HG02938 (cell line): ENCODE measurements around the gene WDR33.

Experiments used
- ATAC-seq: cut with Tn5 transposase; IDR thresholded peaks from one replicate; pipeline ENCODE4 v1.9.1; 2021; ENCODE audit warnings: mild to moderate bottlenecking, moderate library complexity; ENCODE audit not compliant: unreplicated experiment

WDR33 gene

DNA sequence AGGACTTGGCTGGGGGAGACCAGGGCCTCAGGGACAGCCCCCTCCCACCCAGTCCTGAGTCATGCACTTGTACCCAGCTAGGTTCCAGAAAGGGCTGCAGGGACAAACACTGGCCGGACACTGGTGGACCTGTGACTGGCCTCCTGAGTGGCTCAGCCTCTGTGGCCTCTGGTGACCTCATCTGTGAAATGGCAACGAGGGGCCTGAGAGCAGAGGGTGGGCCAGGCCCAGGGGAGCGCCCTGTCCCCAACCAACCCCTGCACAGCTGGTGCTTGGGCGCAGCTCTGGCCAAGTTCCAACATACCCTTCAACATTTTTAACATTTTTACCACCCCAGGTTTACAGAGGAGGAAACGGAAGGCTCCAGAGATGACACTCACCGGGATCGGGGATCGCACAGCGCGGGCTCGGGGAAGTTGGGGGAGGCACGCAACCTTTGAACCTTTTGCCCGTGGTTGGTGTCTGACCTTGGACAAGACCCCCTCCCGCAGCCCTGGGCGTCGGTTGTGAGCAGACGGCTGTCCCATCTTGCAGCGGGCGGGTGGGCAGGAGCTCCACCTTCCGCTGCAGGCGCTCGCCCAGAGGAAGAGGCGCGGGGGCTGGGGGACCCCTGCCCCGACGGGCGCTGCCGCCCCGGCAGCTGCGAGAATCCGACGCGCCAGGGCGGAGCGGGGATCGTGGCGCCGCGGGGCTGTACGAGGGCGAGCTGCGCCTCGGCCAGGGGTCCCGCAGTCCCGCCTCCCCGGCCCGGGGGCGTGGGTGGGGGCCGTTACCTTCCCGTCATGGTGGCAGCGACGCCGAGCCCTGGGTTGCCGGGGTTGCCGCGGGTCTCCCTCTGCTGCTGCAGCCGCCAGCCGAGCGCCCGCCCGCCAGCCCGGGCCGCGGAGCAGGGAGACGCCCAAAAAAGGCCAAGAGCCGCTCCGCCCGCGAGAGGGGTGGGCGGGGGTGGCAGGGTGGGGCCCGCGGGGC, 136.4 kb downstream of the WDR33 start:
- ATAC-seq, result no peak

DNA sequence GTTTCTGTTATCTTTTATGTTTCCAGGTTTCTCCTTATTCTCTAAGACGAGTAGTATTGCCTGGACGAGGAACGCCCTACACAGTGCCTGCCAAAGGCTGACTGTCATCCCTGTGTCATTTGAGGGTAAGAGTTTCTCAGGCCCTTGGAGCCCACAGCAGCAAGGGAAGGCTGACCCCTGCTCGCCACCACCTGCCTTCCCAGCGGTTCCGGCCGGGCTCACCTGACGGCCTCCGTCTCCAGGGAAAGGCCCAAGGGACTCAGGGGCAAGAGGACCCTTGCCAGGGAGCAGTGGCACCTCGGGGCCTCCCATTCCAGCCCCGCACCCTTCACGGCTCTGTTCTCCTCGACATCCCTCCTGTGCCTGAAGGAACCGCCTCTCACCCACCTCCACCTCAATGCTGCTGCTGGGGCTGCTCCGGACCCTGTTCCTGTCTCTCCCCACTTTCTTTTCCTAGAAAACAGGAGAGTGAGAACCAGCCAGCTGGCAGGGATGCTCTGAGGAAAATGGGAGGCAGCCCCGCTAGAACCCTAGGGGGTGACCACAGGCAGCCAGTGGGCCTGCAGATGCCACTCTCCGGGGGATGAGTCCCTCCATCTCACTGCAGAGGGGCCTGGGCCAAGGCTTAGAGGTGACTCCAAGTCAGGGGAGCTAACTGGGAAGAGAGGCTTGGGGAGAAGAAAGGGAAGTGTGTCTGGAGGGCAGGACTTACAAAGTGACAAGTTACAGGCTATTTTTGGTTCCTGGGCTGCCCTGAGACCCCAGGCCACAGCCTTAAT, 137.5 kb downstream of the WDR33 start:
- no peak for ATAC-seq

DNA sequence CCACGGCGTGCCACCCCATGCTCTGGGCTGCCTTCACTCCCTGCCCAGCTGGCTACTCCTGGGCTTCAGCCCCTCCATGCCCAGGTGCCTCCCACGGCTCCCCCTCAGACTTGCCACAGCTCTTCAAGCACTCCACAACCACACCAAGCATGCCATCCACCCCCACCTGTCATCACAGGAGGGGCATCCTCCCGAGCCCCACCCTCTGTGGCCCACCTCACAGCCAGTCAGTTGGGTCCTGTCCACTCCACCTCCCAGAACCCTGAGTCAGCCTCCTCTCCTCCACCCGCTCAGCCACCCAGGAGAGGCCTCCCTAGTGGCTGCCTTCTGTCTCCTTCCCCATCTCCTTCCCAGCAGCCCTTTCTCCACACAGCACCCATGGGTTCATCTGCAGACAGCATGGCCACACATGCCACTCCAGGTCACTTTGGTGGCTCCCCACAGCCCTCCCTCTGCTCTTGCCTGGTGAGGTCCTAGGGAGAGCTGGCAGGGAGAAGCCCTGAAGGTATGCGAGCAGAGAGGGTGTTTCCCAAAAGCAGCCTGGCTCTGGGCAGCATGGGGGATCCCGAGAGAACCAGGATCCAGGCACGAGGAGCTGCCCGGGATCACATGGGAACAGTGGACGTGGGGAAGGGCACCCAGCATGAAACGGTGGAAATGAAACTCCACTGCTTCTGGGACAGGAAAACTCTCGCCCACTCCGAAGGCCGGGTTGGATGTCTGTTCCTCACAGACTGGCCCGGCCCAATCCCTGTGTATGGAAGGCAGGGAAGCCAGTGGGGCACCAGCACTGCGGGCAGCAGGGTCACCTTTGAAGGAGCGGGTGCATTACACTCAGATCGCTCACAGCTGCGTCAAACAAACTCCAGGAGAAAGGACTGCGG, 138.4 kb downstream of the WDR33 start:
- no peak for ATAC-seq

DNA sequence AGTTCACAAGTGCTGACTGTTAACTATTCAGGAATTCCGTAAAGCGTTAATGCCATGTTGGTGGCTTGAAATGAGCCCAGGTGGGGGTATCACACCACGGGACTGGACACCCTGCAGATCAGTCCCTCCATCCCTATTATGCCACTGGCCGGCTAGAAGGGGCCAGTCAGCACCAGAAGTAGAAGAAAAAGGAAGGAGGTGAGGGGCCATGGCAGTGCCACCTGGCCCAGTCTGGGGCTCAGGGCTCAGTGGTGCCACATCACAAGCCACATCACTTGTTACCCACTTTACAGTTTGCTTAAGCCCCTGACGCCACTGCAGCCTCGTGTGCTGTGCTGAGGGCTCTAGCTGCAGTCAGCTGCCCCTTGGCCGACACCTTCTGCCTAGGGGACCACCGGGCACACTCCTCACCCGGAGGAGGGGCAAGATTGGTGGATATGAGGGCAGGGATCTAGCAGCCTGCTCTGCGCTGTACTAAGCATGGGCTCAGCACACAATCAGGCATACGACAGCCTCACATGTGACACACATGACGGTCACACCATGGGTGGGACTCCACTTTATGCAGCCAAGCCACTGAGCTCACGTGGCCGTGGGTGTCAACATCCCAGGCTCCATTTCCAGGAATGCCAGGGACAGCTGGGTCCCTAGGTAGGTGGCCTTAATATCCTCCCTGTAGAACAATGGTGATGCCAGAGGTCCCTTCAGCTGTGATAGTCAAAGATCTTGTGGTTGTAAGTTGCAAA, 139.2 kb downstream of the WDR33 start:
- no peak for ATAC-seq

DNA sequence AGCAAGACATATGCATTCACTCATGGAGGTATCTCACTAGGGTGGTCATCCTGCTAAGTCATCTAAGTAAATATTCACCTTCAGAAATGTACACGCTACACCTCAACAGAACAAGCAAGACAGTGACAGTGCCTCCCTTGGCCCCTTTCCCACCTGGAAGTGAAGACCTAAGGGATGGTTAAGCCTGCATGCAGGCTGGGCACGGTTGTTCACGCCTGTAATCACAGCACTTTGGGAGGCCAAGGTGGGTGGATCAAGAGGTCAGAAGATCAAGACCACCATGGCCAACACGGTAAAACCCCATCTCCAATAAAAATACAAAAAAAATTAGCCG, 140.0 kb downstream of the WDR33 start:
- ATAC-seq, result no peak

DNA sequence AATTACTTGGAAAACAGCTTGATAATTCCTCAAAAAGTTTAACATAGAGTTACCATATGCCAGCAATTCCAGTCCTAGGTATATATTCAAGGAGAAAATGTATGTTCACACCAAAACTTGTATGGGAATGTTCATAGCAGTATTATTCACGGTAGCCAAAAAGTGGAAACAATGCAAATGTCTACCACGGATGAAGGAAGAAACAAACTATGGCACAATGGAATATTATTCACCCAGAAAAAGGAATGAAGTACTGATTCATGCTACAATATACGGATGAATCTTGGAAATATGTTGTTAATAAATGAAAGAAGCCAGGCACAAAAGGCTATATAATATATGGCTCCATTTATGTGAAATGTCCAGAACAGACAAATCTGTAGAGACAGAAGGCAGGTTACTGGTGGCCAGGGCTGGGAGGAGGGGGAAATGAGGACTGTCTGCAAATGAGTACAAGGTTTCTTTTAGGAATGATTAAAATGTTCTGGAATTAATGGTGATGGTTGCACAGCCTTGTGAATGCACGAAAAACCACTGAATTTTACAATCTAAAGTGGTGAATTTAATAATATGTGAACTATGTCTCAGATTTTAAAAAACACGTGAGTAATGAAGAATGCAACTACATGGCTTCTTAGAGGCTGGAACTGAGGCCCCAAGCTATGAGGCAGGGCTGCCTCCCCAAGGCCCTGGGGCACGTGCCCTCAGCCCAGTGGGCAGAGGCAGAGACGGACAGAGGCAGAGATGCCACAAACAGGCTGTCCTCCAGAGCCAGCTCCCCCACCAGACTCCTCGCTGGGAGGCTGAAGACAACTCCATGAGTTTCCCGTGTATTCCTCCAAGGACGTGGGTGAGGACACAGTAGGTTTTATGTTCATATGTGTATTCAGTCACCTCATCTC, 140.7 kb downstream of the WDR33 start:
- ATAC-seq, result no peak

DNA sequence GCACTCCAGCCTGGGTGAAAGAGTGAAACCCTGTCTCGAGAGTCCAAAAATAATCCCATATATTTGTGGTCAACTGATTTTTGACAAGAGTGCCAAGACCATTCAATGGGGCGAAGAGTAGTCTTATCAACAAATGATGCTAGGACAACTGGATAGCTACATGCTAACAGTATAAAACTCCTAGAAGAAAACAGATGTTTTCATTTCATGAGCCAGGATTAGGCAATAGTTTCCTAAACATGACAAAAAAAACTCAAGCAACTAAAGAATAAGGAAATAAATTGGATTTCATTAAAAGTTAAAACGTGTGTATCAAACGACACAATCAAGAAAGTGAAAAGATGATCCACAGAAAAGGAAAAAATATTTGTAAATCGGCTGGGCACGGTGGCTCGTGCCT, 141.9 kb downstream of the WDR33 start:
- ATAC-seq, result no peak

DNA sequence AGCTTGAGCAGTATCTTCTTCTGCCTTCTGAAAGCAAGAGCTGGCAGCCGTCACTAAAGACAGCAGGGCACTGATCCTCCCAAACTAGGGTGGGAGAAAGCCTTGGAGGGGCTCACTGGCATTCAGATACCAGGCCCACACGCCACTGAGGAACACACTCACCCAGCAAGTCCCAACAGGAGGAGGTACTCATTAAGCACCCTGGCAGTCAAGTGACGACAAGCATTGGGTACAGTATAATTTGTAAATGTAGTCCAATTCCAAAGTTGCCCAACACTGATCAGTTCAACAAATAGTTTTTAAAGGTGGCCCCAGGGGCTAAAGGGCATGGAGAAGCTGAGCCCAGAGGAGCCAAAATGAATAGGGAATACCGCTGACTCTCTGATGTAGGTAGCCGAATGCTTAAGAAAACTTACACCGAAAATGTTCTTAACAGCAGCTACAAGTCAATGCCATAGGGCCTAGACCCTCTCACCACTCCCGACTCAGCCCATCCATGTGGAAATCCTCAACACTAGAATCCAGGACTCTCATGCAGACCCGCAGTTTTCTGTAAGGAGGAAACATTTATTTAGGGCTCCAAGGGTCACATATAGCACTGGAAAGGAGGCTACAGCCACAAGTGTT, 145.6 kb downstream of the WDR33 start:
- no peak for ATAC-seq

DNA sequence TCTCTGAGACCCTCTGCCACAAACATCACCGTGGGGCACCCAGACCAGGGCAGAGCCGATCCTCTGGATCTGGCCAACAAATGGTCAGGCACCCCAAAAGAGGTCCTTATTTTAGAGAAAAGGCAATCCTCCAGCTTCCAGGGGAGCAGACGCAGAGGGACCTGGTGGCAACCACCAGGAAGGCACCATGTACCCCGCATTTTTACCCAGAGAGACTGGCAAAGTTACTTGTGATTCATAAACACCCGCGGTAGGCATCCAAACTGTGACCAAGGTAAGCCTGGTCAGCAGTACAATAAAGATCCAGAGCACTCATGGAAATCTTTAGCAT, 146.1 kb downstream of the WDR33 start:
- no peak for ATAC-seq

DNA sequence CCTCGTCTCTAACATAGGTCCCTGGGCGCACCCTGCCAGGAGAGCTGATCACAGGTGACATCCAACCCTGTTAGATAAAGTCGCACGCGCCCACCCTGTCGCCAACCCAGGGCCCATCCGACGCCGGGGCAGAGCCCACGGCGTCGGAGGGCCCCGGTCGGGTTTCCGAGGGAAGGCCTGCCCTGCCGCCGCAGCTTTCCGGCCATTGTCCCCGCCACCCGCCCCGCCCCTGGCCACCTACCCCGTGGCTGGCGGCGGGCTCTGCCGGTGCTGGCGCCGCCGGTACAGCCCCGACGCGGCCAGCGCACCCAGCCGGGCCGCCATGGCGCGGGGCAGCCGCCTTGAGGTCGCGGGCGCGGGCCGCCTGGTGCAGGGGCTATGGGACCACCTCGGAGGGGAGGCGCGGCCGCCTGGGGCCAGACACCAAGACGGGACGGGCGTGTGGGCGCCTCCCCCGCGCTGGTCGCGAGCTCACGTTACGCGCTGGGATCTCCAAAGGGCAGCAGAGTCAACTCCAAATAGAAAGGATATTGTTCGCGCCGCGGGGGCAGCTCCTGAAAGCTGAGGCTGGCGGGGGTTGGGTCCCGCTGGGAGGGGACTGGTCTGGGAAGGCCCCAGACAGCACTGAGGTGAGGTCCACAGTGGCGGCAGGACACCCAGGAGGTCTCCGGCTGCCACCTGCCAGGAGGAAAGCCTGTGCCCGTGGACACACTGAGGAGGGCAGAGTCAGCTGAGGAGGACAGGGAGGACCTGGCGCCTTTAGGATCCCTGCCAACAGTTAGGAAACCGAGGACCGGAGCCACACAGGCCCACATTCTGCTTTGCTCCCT, 146.7 kb downstream of the WDR33 start:
- ATAC-seq, result no peak

DNA sequence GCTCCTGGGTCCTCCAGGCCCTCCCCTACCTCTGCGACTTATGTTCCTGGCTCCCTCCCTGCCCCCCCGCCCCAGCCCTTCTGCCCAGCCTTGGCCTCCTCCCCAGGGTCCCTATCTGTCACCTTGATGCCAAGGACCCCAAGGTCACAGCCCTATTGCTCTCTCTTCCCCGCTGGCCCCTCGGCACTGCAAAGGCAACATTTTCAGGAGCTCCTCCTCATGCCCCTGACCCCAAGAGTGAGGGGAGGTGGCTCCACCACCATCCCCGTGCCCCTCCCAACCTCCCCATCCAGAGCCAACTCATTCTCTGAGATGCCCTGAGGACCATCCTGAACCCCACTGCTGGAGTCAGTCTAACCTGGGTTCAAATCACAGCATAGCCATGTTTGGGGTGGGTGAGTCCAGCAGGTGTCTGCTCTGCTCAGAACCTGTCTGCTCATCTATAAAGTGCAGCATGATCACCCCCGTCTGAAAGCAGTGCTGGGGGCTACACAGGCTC, 147.4 kb downstream of the WDR33 start:
- ATAC-seq, result no peak

DNA sequence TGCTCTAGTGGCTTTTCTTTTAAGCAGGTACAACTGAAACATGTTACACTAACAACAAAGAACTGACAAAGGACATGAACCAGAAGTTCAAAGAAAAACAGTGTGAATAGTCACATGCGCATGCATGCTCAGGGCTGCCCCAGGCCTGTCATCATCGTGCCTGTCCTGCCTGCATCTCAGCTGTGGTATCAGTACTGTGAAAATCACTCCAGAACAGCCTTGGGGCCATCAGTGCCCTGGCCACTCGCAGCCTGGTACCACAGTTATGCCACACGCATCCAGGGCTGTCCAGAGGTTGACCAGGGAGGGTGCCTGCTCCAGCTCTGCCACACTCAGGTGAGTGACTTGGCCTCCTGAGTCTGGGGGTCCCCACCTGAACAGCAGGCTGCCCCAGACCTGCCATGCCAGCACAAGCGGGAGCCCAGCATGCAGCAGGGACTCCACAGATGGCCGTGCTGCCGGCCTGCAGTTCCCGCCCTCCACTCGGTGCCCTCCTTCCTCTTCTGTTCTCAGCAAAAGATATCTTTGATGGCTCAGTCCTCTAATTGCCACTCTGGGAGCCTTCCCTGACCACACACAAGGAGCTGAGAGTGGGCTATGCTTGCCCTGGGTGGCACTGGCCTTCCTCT, 147.9 kb downstream of the WDR33 start:
- ATAC-seq, result no peak

DNA sequence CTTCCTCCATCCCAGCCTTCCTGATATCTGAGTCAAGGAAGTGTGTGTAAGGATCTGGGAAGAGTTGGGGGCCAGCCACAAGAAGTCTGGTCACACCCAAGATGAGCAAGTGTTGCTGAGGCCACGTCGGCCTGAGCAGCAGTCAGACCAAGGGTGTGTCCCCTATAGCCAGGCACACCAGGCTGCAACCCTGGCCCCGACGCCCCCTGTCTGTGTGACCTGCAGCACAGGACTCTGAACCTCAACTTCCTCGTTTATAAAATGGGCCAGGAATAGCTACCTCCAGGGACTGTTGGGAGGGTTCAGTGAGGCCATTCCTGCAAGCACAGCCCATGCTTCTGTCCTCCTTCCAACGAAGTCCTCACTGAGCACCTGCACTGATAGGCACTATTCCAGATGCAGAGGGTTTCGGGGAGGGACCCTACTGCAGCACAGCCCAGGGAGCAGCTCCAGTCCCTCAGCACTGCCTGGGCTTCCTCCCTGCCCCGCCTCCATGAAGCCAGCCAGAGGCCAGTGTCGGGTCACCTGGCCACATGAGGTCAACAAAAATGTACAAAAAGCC, 148.9 kb downstream of the WDR33 start:
- no peak for ATAC-seq

DNA sequence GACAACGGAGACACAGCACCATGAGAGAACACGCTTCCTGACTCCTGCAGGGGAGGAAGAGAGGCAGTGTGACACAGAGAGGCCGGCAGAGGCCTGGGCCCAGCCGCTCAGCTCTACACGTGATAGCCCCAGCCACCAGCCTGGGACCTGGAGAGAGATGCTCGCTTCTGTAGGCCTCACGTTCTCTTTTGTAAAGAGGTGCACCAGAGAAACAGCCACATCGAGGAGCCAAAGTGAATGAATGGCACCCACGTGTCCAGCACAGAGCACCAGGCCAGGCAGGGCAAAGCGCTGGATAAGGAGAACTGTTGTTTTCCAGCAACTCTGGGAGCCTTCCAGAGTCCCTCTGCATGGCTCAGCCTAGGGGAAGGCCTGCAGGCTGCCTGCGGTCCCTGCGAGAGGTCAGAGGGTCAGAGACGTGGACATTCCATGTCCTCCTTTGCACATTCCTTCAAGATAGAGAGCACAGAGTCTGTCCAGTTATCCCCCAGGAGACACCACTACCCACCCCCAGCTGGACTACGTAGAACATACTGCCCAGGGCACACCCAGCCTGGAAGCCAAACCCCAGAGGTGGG, 149.8 kb downstream of the WDR33 start:
- ATAC-seq, result no peak

DNA sequence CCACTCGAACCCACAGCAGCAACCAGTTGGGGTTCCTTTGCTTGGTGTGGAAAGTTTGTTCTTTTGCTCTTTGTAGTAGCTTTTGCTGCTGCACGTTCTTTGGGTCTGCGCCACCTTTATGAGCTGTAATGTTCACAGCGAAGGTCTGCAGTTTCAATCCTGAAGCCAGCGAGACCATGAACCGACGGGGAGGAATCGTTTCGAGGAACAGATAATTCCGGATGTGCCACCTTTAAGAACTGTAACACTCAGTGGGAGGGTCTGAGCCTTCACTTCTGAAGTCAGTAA, 150.7 kb downstream of the WDR33 start:
- ATAC-seq, result no peak

DNA sequence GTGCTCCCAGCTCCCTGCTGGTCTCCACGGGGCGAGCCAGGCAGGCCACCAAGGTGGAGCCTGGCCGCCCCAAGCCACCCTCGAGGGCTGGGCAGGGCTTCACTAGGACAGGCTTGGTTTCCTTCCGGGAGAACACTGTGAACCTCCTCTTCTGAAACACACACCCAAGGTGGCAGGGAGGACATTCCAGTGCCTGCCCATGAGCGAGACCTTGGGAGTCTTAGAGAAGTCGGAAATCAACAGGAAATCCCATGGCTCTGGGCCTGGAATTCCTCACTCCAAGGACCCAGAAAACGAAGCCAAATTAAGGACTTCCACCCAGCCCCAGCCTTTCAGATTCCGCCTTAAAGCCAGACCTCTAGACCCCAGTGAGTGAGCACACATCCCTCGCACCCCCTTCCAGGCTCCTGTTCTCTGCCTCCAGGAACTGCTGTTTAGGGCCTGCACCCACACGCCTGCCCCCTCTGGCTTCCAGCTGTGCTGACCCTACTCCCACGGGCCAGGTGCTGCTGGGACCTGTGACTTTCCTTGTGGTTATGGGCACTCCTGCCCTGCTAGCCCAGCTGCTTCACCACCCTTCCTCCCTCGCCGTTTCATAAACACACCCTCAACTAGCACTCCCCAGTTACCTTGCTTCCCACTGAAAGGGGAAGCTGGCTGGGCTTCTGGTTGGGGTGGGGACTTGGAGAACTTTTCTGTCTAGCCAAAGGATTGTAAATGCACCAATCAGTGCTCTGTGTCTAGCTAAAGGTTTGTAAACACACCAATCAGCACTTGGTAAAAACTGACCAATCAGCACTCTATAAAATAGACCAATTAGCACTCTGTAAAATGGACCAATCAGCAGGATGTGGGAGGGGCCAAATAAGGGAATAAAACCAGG, 151.3 kb downstream of the WDR33 start:
- no peak for ATAC-seq
